Spinal cord (tissue), 10 donors: ENCODE data around the gene MPI. TPM values are rescaled to one million over a fixed set of nuclear protein-coding genes. Genes with fewer than 3 reads are reported as not detected.

Source experiments
- DNase-seq, 6 donors: peaks; one replicate each; pipeline versions ENCODE4 v3.0.0 to v3.0.0-alpha.2; 2013 to 2015; ENCODE audit warnings: low spot score in 6 of 6, low read depth in 4 of 6
- H3K27ac ChIP-seq: one replicate; pipeline ENCODE4 v1.5.1; 2013; ENCODE audit warnings: low read depth, low read length, control low read depth
- H3K27me3 ChIP-seq: one replicate; pipeline ENCODE4 v1.6.1; 2013; ENCODE audit warnings: low read length; ENCODE audit not compliant: control insufficient read depth, insufficient read depth
- H3K36me3 ChIP-seq: one replicate; pipeline ENCODE4 v1.6.1; 2013; ENCODE audit warnings: low read length; ENCODE audit not compliant: control insufficient read depth, insufficient read depth
- H3K4me1 ChIP-seq: one replicate; pipeline ENCODE4 v1.6.1; 2013; ENCODE audit warnings: low read length; ENCODE audit not compliant: control insufficient read depth, insufficient read depth
- H3K4me3 ChIP-seq: one replicate; pipeline ENCODE4 v1.5.1; 2013; ENCODE audit warnings: low read depth, low read length, control low read depth
- H3K9me3 ChIP-seq: one replicate; pipeline ENCODE4 v1.6.1; 2013; ENCODE audit warnings: low read length; ENCODE audit not compliant: control insufficient read depth, insufficient read depth
- WGBS: methylation state at CpG from one replicate; pipeline ENCODE4 v1.1.5; 2013; ENCODE audit warnings: missing lambda C conversion rate; ENCODE audit not compliant: insufficient coverage; 5-methylcytosine and 5-hydroxymethylcytosine counted together
- polyA plus RNA-seq, 2 donors: library from polyadenylated mRNA; unstranded; fragments of 120-200 nt; gene quantifications; one replicate each; pipeline ENCODE4 v1.2.1, GENCODE V29; 2013; ENCODE audit not compliant: insufficient read length in 2 of 2
- total RNA-seq, 2 donors: library from RNA; depleted of rRNA in 1 of 2; stranded (reverse); fragments of 120-200 nt in 1 of 2; fragments of >200 nt in 1 of 2; gene quantifications; one replicate each; pipeline versions ENCODE4 v1.2.3 to v1.2.4, GENCODE V29; 2013 to 2014
- donor health status: healthy.

The MPI gene
- total and polyA plus RNA-seq, 4 donors, result 38.5 to 80.7 (median 69.6) TPM

GRCh38 chr15:74845581-74845980 lies 44.3 kb upstream of the MPI start:
- Histone ChIP-seq H3K36me3 (peaks cover 70% of the 10 kb centered on the region), H3K9me3 (no peaks in the 10 kb centered on the region), H3K27me3 (no peaks in the 10 kb centered on the region), H3K4me3 (no peak overlapping the region), H3K27ac (no peak overlapping the region), H3K4me1 (peaks cover 39% of the 10 kb centered on the region)
- 98% methylated on average over 3 of the region's 4 CpGs for WGBS
- DNase-seq, result no peak

- 67% methylated on average over 2 of the region's 3 CpGs for WGBS
- H3K9me3 ChIP-seq, result no peaks in the 10 kb centered on the region
- peaks cover 21% of the 10 kb centered on the region for H3K4me1 ChIP-seq
- no peak overlapping the region for H3K27ac ChIP-seq
- no peaks in the 10 kb centered on the region for H3K27me3 ChIP-seq
- H3K36me3 ChIP-seq, result peaks cover 77% of the 10 kb centered on the region
- peak in 1 of 6 donors; percentile 20 for DNase-seq
- H3K4me3 ChIP-seq, result no peak overlapping the region
These were observed 42.4 kb upstream of the MPI start for GRCh38 chr15:74847432-74847831.

- Histone ChIP-seq H3K9me3 (no peaks in the 10 kb centered on the region), H3K4me1 (peaks cover 3% of the 10 kb centered on the region), H3K4me3 (no peak overlapping the region), H3K27me3 (no peaks in the 10 kb centered on the region), H3K27ac (no peak overlapping the region), H3K36me3 (peaks cover 83% of the 10 kb centered on the region)
- no peak for DNase-seq
- WGBS, result 100% methylated on average over 4 of the region's 4 CpGs
These were observed 39.4 kb upstream of the MPI start for GRCh38 chr15:74850393-74850792.

- H3K36me3 ChIP-seq, result peaks cover 76% of the 10 kb centered on the region
- no peak overlapping the region for H3K27ac ChIP-seq
- H3K9me3 ChIP-seq, result no peaks in the 10 kb centered on the region
- DNase-seq, result no peak
- H3K4me1 ChIP-seq, result peaks cover 7% of the 10 kb centered on the region
- no peak overlapping the region for H3K4me3 ChIP-seq
- WGBS, result 93% methylated on average over 7 of the region's 7 CpGs
- no peaks in the 10 kb centered on the region for H3K27me3 ChIP-seq
These were observed 37.9 kb upstream of the MPI start for GRCh38 chr15:74851960-74852359.

GRCh38 chr15:74854453-74855022 lies 35.3 kb upstream of the MPI start:
- WGBS, result 88% methylated on average over 13 of the region's 13 CpGs
- no peak overlapping the region for H3K27ac ChIP-seq
- no peak for DNase-seq
- no peaks in the 10 kb centered on the region for H3K27me3 ChIP-seq
- H3K4me1 ChIP-seq, result peaks cover 26% of the 10 kb centered on the region
- H3K9me3 ChIP-seq, result no peaks in the 10 kb centered on the region
- no peak overlapping the region for H3K4me3 ChIP-seq
- peaks cover 52% of the 10 kb centered on the region for H3K36me3 ChIP-seq

- no peaks in the 10 kb centered on the region for H3K27me3 ChIP-seq
- WGBS, result 100% methylated on average over 2 of the region's 2 CpGs
- H3K4me1 ChIP-seq, result peaks cover 26% of the 10 kb centered on the region
These were observed 34.0 kb upstream of the MPI start for GRCh38 chr15:74855857-74856256.

GRCh38 chr15:74856537-74856936 lies 33.3 kb upstream of the MPI start:
- no peaks in the 10 kb centered on the region for H3K27me3 ChIP-seq
- DNase-seq, result no peak
- peaks cover 26% of the 10 kb centered on the region for H3K4me1 ChIP-seq
- peaks cover 32% of the 10 kb centered on the region for H3K36me3 ChIP-seq
- H3K9me3 ChIP-seq, result no peaks in the 10 kb centered on the region
- WGBS, result no CpG with 5 or more reads among the region's 1 CpG
- H3K27ac ChIP-seq, result no peak overlapping the region
- H3K4me3 ChIP-seq, result no peak overlapping the region

More at GRCh38 chr15:74855857-74856256, 34.0 kb upstream of the MPI start:
- peaks cover 38% of the 10 kb centered on the region for H3K36me3 ChIP-seq
- no peak overlapping the region for H3K4me3 ChIP-seq
- DNase-seq, result no peak
- H3K27ac ChIP-seq, result no peak overlapping the region
- H3K9me3 ChIP-seq, result no peaks in the 10 kb centered on the region

GRCh38 chr15:74857082-74857655 lies 32.7 kb upstream of the MPI start:
- Histone ChIP-seq H3K27me3 (no peaks in the 10 kb centered on the region), H3K36me3 (peaks cover 25% of the 10 kb centered on the region), H3K9me3 (no peaks in the 10 kb centered on the region), H3K4me3 (no peak overlapping the region), H3K27ac (no peak overlapping the region), H3K4me1 (peaks cover 26% of the 10 kb centered on the region)
- 89% methylated on average over 3 of the region's 5 CpGs for WGBS
- DNase-seq, result no peak

GRCh38 chr15:74857671-74858368 lies 32.0 kb upstream of the MPI start:
- H3K4me3 ChIP-seq, result no peak overlapping the region
- DNase-seq, result peak in 1 of 6 donors; percentile 40
- peaks cover 19% of the 10 kb centered on the region for H3K36me3 ChIP-seq
- H3K9me3 ChIP-seq, result no peaks in the 10 kb centered on the region
- H3K27ac ChIP-seq, result peak overlapping the region; percentile 59
- no peaks in the 10 kb centered on the region for H3K27me3 ChIP-seq
- 61% methylated on average over 3 of the region's 9 CpGs for WGBS
- H3K4me1 ChIP-seq, result peaks cover 26% of the 10 kb centered on the region

GRCh38 chr15:74858369-74858740 lies 31.5 kb upstream of the MPI start:
- peaks cover 26% of the 10 kb centered on the region for H3K4me1 ChIP-seq
- no CpG with 5 or more reads among the region's 4 CpGs for WGBS
- no peaks in the 10 kb centered on the region for H3K27me3 ChIP-seq
- peak in 1 of 6 donors; percentile 39 for DNase-seq
- no peaks in the 10 kb centered on the region for H3K9me3 ChIP-seq
- no peak overlapping the region for H3K4me3 ChIP-seq
- peaks cover 15% of the 10 kb centered on the region for H3K36me3 ChIP-seq
- H3K27ac ChIP-seq, result peak overlapping the region; percentile 59
